Stimulated activated CD8-positive, alpha-beta memory T cell treated with anti-CD3 and anti-CD28 coated beads, Interleukin-15, amount 100 ng/mL, for 48 hours (primary cell): Measurements from ENCODE around the gene PIM3.

Experiments
- DNase-seq, 2 donors: peaks; one replicate each; pipeline ENCODE4 v3.0.0-alpha.2; 2020; ENCODE audit warnings: low read depth in 2 of 2

PIM3 gene

GRCh38 chr22:49955581-49956417 is 4.8 kb upstream of the PIM3 start:
- DNase-seq: no peak

GRCh38 chr22:49956418-49956770 is 4.2 kb upstream of the PIM3 start:
- DNase-seq: no peak

DNA sequence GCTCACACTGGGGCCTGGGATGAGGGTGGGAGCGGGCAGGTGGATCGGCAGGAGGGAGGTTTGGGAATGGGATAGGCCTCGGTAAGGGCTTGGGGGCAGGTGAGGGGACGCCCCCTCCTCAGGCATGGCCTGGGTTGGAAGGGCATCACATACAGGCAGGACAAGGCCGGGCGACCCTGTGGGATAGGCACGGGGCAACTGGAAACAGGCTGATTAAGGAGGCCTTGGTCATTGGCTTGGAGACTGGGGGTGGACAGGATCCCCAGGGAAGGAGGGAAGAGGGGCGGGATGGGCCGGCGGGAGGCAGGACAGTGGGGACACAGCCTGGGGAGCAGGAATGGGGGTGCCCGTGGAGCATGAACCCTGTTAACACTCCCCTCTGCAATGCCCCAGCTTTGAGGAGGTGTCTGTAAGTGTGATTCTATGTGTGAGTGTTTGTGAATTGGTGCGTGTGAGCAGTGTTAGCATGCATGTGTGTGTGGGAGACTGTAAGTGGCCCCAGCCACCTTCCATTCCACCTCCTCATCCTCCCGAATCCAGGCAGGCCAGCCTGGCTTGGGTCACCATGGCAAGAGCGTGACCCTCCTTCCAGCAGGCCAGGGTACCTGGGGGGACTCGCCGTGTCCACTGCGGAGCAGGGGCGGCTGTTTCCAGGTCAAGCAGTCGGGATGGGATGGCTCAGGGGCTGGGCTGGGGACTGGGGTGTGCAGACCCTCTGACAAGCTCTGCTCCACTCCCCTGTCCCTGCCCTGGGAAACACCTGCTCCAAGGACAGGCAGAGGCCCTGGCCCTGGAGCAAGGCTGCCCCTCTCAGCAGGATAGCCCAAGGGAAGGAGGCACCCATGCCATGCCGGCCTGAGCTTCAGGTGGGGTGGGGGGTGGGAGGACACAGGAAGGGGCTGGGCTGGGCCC is 3.4 kb upstream of the PIM3 start:
- DNase-seq: no peak

GRCh38 chr22:49957826-49958365 is 2.7 kb upstream of the PIM3 start:
- DNase-seq: no peak

- DNase-seq: no peak
Observed at GRCh38 chr22:49958366-49958921, 2.1 kb upstream of the PIM3 start.

DNA sequence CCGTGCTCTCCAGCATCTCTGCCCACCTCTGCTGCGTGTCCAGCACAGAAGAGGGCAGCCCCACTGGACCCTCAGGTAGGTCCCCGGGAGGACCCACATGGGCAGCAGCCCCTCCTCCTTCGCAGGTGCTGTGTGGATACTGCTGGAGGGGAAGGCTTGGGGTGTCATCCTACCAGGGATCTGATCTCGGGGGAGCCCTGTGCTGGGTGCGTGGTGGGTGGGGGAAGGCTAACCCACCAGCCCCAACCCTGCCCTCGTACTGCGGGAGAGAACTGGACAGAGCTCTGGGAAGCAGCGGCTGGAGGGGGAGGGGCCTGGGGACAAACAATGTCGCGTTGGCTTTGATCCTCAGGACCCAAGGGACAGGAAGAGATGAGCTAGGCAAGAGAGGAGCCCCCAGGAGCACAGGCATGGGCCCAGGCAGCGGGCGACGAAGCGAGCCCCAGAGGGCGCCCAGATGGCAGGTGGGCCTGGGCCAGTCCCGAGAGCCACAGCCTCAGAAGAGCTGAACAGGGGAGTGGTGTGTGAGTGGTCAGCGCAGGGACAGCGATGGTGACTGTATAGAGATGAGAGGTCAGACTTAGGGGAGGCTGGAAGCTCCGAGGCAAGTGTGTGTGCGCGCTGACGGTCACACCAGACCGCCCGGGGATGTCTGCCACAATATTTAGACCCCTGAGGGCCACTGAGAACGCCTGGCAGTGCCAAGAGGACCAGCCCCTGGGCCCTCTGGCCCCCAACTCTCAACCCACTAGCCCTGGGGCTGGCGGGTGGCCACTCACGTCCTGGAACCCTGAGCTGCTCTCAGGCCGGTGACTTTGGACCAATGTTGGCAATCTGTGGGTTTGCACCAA is 1.4 kb upstream of the PIM3 start:
- no peak for DNase-seq

DNA sequence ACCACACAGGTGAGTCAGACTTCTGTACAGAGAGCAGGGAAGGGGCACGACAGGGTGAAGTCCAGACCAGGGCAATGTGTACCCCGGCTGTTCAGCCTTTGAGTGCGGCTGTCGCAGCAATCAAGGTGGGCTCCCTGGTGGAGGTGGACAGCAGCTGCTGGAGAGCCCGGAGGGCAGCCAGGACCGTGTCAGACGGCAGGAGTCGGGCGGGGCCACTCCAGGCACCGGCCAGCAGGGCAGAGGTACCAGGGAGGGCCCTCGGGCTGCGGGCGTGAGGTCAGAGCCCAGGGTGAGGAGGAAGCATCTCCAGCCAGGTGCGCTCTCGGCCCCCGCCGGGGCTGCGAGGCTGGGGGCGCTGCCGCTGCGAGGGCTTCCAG is 802 bp upstream of the PIM3 start:
- DNase-seq: no peak

DNA sequence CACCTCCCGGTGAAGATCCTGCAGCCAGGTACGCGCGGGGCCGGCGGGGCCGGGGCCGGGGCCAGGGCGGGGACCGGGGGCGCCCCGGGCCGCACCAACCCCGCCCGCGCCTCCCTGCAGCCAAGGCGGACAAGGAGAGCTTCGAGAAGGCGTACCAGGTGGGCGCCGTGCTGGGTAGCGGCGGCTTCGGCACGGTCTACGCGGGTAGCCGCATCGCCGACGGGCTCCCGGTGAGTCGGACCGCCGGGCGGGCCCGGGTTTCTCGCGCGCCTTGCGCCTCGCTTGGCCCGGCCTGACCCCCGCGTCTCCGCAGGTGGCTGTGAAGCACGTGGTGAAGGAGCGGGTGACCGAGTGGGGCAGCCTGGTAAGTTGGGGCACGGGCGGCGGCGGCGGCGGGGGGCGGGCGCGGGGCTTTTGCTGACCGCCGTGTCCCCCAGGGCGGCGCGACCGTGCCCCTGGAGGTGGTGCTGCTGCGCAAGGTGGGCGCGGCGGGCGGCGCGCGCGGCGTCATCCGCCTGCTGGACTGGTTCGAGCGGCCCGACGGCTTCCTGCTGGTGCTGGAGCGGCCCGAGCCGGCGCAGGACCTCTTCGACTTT is 531 bp downstream of the PIM3 start:
- no peak for DNase-seq

- no peak for DNase-seq
Observed at GRCh38 chr22:49961601-49962011, 1.0 kb downstream of the PIM3 start.

DNA sequence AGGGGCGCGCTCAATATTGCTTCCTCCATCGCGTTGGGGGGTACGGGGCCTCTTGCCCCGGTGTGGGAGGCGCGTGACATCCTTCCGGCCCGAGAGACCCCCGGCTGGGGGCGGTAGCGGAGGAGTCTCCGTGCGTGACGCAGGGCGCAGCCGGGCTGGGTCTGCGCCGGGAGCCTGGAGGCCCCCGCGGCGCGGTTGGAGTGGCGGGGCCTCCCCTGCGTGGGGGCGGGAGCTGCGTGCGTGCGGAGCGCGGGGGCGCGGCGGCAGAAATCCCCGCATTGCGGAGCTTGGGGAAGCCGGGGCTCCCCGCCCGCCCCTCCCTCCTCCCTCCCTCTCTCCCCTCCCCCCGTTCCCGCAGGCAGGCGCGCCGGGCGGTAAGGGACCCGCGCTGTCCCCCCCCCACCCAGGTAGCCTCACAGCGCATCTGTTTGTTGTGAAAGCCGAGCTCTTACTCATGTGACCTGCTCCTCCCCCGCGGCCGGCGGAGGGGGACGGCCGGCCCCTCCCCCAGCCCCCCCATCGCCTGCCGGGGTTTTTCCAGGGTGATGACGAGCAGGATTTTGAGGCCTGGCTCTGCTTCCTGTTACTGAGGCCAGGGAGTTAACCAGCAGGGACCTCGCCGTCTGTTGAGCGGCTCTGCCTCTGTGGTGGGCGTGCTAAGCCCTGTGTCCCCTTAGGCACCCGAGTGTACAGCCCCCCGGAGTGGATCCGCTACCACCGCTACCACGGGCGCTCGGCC is 1.6 kb downstream of the PIM3 start:
- DNase-seq: peak; percentile 86

GRCh38 chr22:49962751-49963646 is 2.4 kb downstream of the PIM3 start:
- no peak for DNase-seq

DNA sequence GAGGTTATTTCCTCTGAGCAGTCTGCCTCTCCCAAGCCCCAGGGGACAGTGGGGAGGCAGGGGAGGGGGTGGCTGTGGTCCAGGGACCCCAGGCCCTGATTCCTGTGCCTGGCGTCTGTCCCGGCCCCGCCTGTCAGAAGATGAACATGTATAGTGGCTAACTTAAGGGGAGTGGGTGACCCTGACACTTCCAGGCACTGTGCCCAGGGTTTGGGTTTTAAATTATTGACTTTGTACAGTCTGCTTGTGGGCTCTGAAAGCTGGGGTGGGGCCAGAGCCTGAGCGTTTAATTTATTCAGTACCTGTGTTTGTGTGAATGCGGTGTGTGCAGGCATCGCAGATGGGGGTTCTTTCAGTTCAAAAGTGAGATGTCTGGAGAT is 3.1 kb downstream of the PIM3 start:
- no peak for DNase-seq

GRCh38 chr22:49964136-49965090 is 3.8 kb downstream of the PIM3 start:
- no peak for DNase-seq

DNA sequence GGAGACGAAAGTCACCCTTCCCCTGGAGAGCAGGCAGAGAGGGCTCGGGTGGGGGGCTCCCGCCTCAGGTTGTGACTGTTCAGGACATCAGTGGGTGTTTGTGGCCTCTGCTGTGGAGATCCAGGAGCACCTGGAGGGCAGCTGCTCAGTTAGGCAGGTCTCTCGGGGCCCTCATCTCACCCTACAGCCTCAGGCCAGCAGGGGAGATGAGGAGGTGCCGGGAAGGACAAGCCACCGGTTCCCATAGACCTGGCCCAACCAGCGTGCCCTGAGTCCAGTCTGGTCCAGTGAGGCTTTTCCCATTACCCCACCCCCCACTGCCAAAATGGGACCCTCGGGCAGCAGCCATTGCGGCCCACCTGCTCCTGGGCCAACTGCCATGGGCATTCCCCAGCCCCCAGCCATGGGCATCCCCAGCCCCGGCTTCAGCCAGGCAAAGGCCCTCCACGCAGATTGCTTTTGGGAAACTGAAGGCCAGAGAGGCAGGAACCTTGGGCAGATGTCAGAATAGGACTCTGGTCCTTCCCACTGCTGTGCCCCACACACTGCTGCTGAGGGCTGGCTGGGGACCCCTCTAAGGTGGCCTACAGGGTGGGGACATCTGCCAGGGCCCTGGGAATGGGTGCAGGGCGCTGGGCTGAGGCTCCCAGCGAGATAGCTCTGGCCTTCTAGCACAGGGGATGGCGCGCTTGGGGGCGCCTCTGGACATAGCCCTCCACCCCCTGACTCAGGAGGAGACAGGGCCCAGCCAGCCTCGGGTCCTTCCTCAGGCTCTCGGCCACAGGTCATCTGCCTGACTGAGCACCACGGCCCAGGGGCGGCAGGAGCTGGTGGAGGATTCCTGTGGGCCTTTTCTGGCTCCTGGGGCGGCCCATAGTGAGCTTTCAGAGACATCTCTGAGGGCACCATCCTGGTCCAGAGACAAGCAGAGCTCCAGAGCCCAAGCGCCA is 4.8 kb downstream of the PIM3 start:
- no peak for DNase-seq

DNA sequence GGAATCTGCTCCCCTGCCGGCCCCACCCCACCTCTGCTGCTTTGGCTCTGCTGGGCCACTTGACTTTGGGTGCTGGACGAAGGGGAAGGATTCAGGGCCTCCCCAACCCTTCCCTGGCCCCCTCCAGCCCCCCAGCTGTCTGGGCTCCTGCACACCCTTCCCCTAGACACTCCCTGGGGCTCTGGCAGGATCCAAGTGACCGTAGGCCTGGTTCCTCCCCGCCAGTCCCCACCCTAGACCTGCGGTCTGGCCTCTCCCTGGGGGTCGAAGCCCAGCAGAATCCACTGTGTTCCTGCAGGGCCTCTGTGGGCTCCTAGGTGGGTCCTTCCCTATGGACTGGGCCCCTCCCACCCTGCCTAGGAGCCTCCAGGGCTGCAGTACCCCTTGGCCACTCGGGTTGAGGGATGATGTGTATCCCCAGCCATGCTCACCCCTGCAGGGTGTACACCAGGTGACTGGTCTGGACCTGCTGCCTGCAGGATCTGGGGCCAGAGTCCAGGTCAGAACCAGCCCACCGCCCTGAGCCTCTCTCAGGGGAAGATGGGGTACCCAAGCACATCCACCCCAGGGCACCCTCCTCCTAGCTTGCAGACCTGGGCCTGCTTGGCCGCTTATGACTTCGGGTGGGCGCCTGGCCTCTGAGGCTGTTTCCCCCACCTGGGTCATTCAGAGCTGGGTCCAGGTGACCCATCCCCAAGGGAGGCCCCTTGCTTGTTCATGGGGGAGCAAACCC is 5.6 kb downstream of the PIM3 start:
- no peak for DNase-seq
